Ishikawa (cell line): ENCODE data around the gene C15orf39.

ENCODE experiments used
- CEBPB ChIP-seq: IDR thresholded peaks from 2 replicates; pipeline ENCODE4 v1.6.1; 2012
- TF ChIP-seq, protein P1 (sequence below): IDR thresholded peaks from 2 replicates; pipeline ENCODE4 v1.6.1; 2012; ENCODE audit warnings: low read depth, mild to moderate bottlenecking

DNA sequence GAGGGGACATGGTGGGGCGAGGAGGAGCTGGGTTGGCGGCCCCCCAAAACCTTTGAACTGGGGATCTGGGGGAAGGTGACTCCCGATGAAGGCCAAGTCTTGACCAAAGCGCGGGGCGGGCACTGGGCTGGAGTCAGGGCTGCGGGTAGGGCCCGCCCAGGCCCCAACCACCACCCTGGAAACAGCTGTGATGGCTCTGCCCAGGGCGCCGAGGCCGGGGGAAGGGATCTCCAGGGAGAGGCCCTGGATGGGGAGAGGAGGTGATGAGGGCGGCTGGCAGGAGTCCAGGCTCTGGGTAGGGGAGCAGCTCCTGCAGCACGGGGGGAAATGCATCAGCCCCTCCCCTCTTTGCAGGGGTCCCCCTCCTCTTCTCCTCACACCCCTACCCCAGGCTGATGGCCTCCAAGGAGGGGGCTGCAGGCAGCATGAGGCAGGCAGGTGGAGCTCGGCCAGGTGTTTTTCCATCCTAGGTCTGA lies 5.9 kb upstream of the C15orf39 start:
- no peak for TF ChIP-seq CEBPB
- TF ChIP-seq, protein P1, sequence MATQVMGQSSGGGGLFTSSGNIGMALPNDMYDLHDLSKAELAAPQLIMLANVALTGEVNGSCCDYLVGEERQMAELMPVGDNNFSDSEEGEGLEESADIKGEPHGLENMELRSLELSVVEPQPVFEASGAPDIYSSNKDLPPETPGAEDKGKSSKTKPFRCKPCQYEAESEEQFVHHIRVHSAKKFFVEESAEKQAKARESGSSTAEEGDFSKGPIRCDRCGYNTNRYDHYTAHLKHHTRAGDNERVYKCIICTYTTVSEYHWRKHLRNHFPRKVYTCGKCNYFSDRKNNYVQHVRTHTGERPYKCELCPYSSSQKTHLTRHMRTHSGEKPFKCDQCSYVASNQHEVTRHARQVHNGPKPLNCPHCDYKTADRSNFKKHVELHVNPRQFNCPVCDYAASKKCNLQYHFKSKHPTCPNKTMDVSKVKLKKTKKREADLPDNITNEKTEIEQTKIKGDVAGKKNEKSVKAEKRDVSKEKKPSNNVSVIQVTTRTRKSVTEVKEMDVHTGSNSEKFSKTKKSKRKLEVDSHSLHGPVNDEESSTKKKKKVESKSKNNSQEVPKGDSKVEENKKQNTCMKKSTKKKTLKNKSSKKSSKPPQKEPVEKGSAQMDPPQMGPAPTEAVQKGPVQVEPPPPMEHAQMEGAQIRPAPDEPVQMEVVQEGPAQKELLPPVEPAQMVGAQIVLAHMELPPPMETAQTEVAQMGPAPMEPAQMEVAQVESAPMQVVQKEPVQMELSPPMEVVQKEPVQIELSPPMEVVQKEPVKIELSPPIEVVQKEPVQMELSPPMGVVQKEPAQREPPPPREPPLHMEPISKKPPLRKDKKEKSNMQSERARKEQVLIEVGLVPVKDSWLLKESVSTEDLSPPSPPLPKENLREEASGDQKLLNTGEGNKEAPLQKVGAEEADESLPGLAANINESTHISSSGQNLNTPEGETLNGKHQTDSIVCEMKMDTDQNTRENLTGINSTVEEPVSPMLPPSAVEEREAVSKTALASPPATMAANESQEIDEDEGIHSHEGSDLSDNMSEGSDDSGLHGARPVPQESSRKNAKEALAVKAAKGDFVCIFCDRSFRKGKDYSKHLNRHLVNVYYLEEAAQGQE = no peak
